ENCODE data around the gene VPS37C.

The VPS37C gene

GRCh38 chr11:61194981-61195695, 33.9 kb upstream of the VPS37C start:
- TF ChIP-seq MAX (IDR thresholded peaks at IDR 0.05) = 0 out of 2 replicates have a peak, but pooled peaks have one; percentile 13
- TF ChIP-seq RAD21 (IDR thresholded peaks at IDR 0.05; ENCODE audit: low read depth) = no peak

- TF ChIP-seq REST (IDR thresholded peaks at IDR 0.05; ENCODE audit: low read depth) (no peak), TAF1 (IDR thresholded peaks at IDR 0.05; ENCODE audit: low read depth) (no peak), CREB1 (IDR thresholded peaks at IDR 0.05; ENCODE audit: low read depth) (no peak), USF1 (IDR thresholded peaks at IDR 0.05) (no peak), RAD21 (IDR thresholded peaks at IDR 0.05; ENCODE audit: low read depth) (no peak), CEBPB (IDR thresholded peaks at IDR 0.05) (no peak), FOXM1 (IDR thresholded peaks at IDR 0.05; ENCODE audit: borderline replicate concordance, low read depth) (no peak), YY1 (IDR thresholded peaks at IDR 0.05; ENCODE audit: low read depth) (no peak), ZBTB7A (IDR thresholded peaks at IDR 0.05; ENCODE audit: low read depth) (no peak), TEAD4 (IDR thresholded peaks at IDR 0.05) (no peak), MAX (IDR thresholded peaks at IDR 0.05) (no peak), TCF12 (IDR thresholded peaks at IDR 0.05; ENCODE audit: low read depth) (no peak), NFIC (IDR thresholded peaks at IDR 0.05) (no peak), EP300 (IDR thresholded peaks at IDR 0.05; ENCODE audit: borderline replicate concordance) (no peak), EGR1 (IDR thresholded peaks at IDR 0.05) (no peak)
Measured at GRCh38 chr11:61194169-61194671, 33.0 kb upstream of the VPS37C start.

GRCh38 chr11:61193596-61193995, 32.4 kb upstream of the VPS37C start:
- no peak for TF ChIP-seq NFIC (IDR thresholded peaks at IDR 0.05)

- TF ChIP-seq NFIC (IDR thresholded peaks at IDR 0.05) (no peak), EGR1 (IDR thresholded peaks at IDR 0.05) (no peak), ZBTB7A (IDR thresholded peaks at IDR 0.05; ENCODE audit: low read depth) (no peak), CEBPB (IDR thresholded peaks at IDR 0.05) (no peak), TEAD4 (IDR thresholded peaks at IDR 0.05) (no peak), FOXM1 (IDR thresholded peaks at IDR 0.05; ENCODE audit: borderline replicate concordance, low read depth) (no peak), REST (IDR thresholded peaks at IDR 0.05; ENCODE audit: low read depth) (no peak), MAX (IDR thresholded peaks at IDR 0.05) (no peak), YY1 (IDR thresholded peaks at IDR 0.05; ENCODE audit: low read depth) (no peak), TCF12 (IDR thresholded peaks at IDR 0.05; ENCODE audit: low read depth) (no peak), RAD21 (IDR thresholded peaks at IDR 0.05; ENCODE audit: low read depth) (no peak), EP300 (IDR thresholded peaks at IDR 0.05; ENCODE audit: borderline replicate concordance) (no peak), USF1 (IDR thresholded peaks at IDR 0.05) (no peak)
Measured at GRCh38 chr11:61189933-61190332, 28.7 kb upstream of the VPS37C start.

- TF ChIP-seq CEBPB (IDR thresholded peaks at IDR 0.05) (no peak), NFIC (IDR thresholded peaks at IDR 0.05) (no peak), USF1 (IDR thresholded peaks at IDR 0.05) (no peak), TCF12 (IDR thresholded peaks at IDR 0.05; ENCODE audit: low read depth) (no peak), ZBTB7A (IDR thresholded peaks at IDR 0.05; ENCODE audit: low read depth) (0 out of 2 replicates have a peak, but pooled peaks have one; percentile 49), CREB1 (IDR thresholded peaks at IDR 0.05; ENCODE audit: low read depth) (no peak), RAD21 (IDR thresholded peaks at IDR 0.05; ENCODE audit: low read depth) (peak; percentile 96), FOXM1 (IDR thresholded peaks at IDR 0.05; ENCODE audit: borderline replicate concordance, low read depth) (no peak), MAX (IDR thresholded peaks at IDR 0.05) (peak; percentile 33; the same call in 1 of the 2 replicates), REST (IDR thresholded peaks at IDR 0.05; ENCODE audit: low read depth) (no peak), EP300 (IDR thresholded peaks at IDR 0.05; ENCODE audit: borderline replicate concordance) (no peak), EGR1 (IDR thresholded peaks at IDR 0.05) (no peak), TAF1 (IDR thresholded peaks at IDR 0.05; ENCODE audit: low read depth) (no peak), TEAD4 (IDR thresholded peaks at IDR 0.05) (no peak), YY1 (IDR thresholded peaks at IDR 0.05; ENCODE audit: low read depth) (no peak)
Measured at GRCh38 chr11:61187505-61188130, 26.4 kb upstream of the VPS37C start.
